Panc1 (cell line): ENCODE results near the gene TBCK.

Experiments
- CTCF ChIP-seq: fragments of 450-650 bp; IDR thresholded peaks from 2 replicates; pipeline ENCODE4 v1.5.1; 2017; ENCODE audit warnings: mild to moderate bottlenecking
- POLR2AphosphoS5 ChIP-seq: IDR thresholded peaks from 2 replicates; pipeline ENCODE4 v1.6.1; 2012; ENCODE audit warnings: mild to moderate bottlenecking, low read depth, low read length, moderate library complexity
- REST ChIP-seq, 2 experiments: IDR thresholded peaks; 2 replicates each; pipeline ENCODE4 v1.6.1; 2011 to 2012; ENCODE audit warnings: low read depth in 2 of 2, control low read depth in 1 of 2, low read length in 1 of 2, mild to moderate bottlenecking in 1 of 2, moderate library complexity in 1 of 2; ENCODE audit not compliant: insufficient read depth in 1 of 2
- SIN3A ChIP-seq: IDR thresholded peaks from 2 replicates; pipeline ENCODE4 v1.6.1; 2012; ENCODE audit warnings: low read depth, mild to moderate bottlenecking, low read length, moderate library complexity, borderline replicate concordance; ENCODE audit not compliant: insufficient read depth

- TF ChIP-seq CTCF: no peak
- TF ChIP-seq POLR2AphosphoS5: no peak
- TF ChIP-seq SIN3A: no peak
- TF ChIP-seq REST (IDR thresholded peaks at IDR 0.05; ENCODE audit: insufficient read depth in 1 of 2, low read depth in 2 of 2, low read length in 1 of 2): no peak
Measured at GRCh38 chr4:106338671-106339070, 22.7 kb upstream of the TBCK start.
